Activated B cell treated with CpG ODN at 0.5 μM for 24 hours (primary cell): ENCODE data around the gene B4GALT4. TPM values are rescaled to one million over a fixed set of nuclear protein-coding genes. Genes with fewer than 3 reads are reported as not detected.
"Not testable (repeated sequence)": the region's sequence is repeated elsewhere in the genome, so short reads cannot be mapped to it uniquely, and the experiment has no call there.

Experiments
- ATAC-seq: fragments of 200-7000 bp; cut with Tn5 transposase; one replicate; pipeline ENCODE4 v1.10.0; 2021; ENCODE audit warnings: low read depth, mild to moderate bottlenecking, moderate library complexity
- CTCF ChIA-PET: fragments of 350-600 bp; sonication (Branson Sonifier 250); formaldehyde crosslinking; loops from one replicate; lab custom pipeline; 2021; ENCODE audit warnings: antibody characterized with exemption; lab: Charles Lee
- POLR2A ChIA-PET: fragments of 350-600 bp; sonication (Branson Sonifier 250); formaldehyde crosslinking; loops from one replicate; lab custom pipeline; 2021; ENCODE audit warnings: antibody characterized with exemption; lab: Charles Lee
- DNase-seq: peaks from one replicate; pipeline ENCODE4 v3.0.0; 2022
- H3K27ac Mint-ChIP-seq: one replicate; pipeline ENCODE4 v1.8.0; 2020; ENCODE audit warnings: mixed read lengths
- H3K27me3 Mint-ChIP-seq: one replicate; pipeline ENCODE4 v1.8.0; 2021; ENCODE audit warnings: mixed read lengths
- H3K36me3 Mint-ChIP-seq: one replicate; pipeline ENCODE4 v1.8.0; 2021; ENCODE audit warnings: low read depth, mixed read lengths
- H3K4me1 Mint-ChIP-seq: one replicate; pipeline ENCODE4 v1.8.0; 2021; ENCODE audit warnings: mixed read lengths
- H3K4me3 Mint-ChIP-seq: one replicate; pipeline ENCODE4 v1.8.0; 2020; ENCODE audit warnings: mild to moderate bottlenecking, mixed read lengths
- H3K9me3 Mint-ChIP-seq: one replicate; pipeline ENCODE4 v1.8.0; 2020; ENCODE audit warnings: mixed read lengths
- intact Hi-C: fragments of 100-400 bp; cut with micrococcal nuclease; formaldehyde crosslinking; loops from one replicate; pipeline ENCODE4 v1.15.1; 2024
- total RNA-seq: library from RNA; stranded (reverse); gene quantifications from 2 replicates; pipeline ENCODE4 v1.2.3, GENCODE V29; 2022
- TF ChIP-seq, protein P1 (sequence below): fragments of 200-600 bp; IDR thresholded peaks from one replicate; pipeline ENCODE4 v1.8.0; 2022; ENCODE audit warnings: antibody characterized with exemption, mild to moderate bottlenecking

B4GALT4 gene
- total RNA-seq, 1 donor from 2014 or later: 18.0 TPM

- peaks cover 17% of the 10 kb centered on the region for H3K9me3 Mint-ChIP-seq
- no peak overlapping the region for H3K4me3 Mint-ChIP-seq
- H3K27ac Mint-ChIP-seq: no peak overlapping the region
- peaks cover 4% of the 10 kb centered on the region for H3K36me3 Mint-ChIP-seq
- DNase-seq (no peak), ATAC-seq (no peak)
- intact Hi-C loops: no loop called here
- ChIA-PET POLR2A (no interaction called here), CTCF (no interaction called here)
- TF ChIP-seq, protein P1, sequence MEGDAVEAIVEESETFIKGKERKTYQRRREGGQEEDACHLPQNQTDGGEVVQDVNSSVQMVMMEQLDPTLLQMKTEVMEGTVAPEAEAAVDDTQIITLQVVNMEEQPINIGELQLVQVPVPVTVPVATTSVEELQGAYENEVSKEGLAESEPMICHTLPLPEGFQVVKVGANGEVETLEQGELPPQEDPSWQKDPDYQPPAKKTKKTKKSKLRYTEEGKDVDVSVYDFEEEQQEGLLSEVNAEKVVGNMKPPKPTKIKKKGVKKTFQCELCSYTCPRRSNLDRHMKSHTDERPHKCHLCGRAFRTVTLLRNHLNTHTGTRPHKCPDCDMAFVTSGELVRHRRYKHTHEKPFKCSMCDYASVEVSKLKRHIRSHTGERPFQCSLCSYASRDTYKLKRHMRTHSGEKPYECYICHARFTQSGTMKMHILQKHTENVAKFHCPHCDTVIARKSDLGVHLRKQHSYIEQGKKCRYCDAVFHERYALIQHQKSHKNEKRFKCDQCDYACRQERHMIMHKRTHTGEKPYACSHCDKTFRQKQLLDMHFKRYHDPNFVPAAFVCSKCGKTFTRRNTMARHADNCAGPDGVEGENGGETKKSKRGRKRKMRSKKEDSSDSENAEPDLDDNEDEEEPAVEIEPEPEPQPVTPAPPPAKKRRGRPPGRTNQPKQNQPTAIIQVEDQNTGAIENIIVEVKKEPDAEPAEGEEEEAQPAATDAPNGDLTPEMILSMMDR: no peak
- H3K27me3 Mint-ChIP-seq: no peaks in the 10 kb centered on the region
- peaks cover 7% of the 10 kb centered on the region for H3K4me1 Mint-ChIP-seq
Observed at GRCh38 chr3:119245778-119246177, 5.1 kb upstream of the B4GALT4 start.

GRCh38 chr3:119243712-119244111 is 3.0 kb upstream of the B4GALT4 start:
- intact Hi-C loops: loop anchor here (5.0 kb wide), 1 partner anchor 1354 kb away; the partner anchor contains the start of gene NDUFB4
- Mint-ChIP-seq H3K4me3 (no peak overlapping the region), H3K27me3 (no peaks in the 10 kb centered on the region), H3K27ac (no peak overlapping the region), H3K9me3 (peaks cover 11% of the 10 kb centered on the region), H3K4me1 (peaks cover 19% of the 10 kb centered on the region), H3K36me3 (peaks cover 4% of the 10 kb centered on the region)
- no peak for ATAC-seq
- ChIA-PET POLR2A (interaction anchor here (0.6 to 0.7 kb wide), 2 partner anchors 55 to 62 kb away, joined by 3 to 6 read pairs; no protein-coding TSS in a partner anchor), CTCF (no interaction called here)
- TF ChIP-seq, protein P1: no peak
- DNase-seq: no peak

DNA sequence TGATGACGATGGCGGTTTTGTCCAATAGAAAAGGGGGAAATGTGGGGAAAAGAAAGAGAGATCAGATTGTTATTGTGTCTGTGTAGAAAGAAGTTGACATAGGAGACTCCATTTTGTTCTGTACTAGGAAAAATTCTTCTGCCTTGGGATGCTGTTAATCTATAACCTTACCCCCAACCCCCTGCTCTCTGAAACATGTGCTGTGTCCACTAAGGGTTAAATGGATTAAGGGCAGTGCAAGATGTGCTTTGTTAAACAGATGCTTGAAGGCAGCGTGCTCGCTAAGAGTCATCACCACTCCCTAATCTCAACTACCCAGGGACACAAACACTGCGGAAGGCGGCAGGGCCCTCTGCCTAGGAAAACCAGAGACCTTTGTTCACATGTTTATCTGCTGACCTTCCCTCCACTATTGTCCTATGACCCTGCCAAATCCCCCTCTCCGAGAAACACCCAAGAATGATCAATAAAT is 2.4 kb upstream of the B4GALT4 start:
- ATAC-seq, H3K27me3 Mint-ChIP-seq, H3K9me3 Mint-ChIP-seq, H3K27ac Mint-ChIP-seq, DNase-seq, H3K36me3 Mint-ChIP-seq, POLR2A ChIA-PET, H3K4me3 Mint-ChIP-seq, CTCF ChIA-PET: not testable (repeated sequence)
- intact Hi-C loops: loop anchor here (5.0 kb wide), 1 partner anchor 1354 kb away; the partner anchor contains the start of gene NDUFB4
- peaks cover 24% of the 10 kb centered on the region for H3K4me1 Mint-ChIP-seq

- intact Hi-C loops: loop anchor here (5.0 kb wide), 1 partner anchor 1355 kb away; the partner anchor contains the start of gene NDUFB4
Observed at GRCh38 chr3:119242387-119243057, 1.8 kb upstream of the B4GALT4 start.

DNA sequence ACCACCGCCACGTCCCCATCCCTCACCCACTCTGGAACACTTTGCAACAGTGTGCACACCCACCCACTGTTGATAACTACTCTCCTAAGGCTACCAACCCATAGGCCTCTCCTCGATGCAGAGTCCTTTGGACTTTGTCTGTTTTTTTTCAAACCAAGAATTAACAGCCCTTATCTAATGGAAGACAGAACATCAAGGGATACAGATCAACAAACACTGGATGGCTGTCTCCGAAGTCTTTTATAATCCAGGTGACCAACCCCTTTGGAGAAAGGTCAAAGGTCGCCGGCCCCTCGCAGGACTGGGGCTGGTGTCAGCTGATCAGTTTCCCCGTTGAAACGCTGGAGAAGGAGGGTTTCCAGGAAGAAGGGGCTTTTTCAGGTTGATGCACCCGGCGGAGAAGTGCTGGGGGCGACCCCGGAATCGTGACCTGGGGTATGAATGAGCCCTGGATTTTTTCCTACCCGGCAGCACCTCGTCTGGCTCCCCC is 532 bp downstream of the B4GALT4 start:
- TF ChIP-seq, protein P1: no peak
- DNase-seq (no peak), ATAC-seq (peak; percentile 5)
- H3K4me3 Mint-ChIP-seq: peak overlapping the region; percentile 87
- H3K27me3 Mint-ChIP-seq: no peaks in the 10 kb centered on the region
- H3K36me3 Mint-ChIP-seq: peaks cover 18% of the 10 kb centered on the region
- no peaks in the 10 kb centered on the region for H3K9me3 Mint-ChIP-seq
- peak overlapping the region; percentile 80 for H3K27ac Mint-ChIP-seq
- intact Hi-C loops: loop anchor here (1.0 to 5.0 kb wide), 6 partner anchors 54 to 1357 kb away; partner anchors contain the start of genes ARHGAP31, GSK3B, IGSF11 and LRRC58
- ChIA-PET CTCF (interaction anchor here (0.9 to 2.1 kb wide), 12 partner anchors 14 to 450 kb away, joined by 3 to 49 read pairs (median 5); partner anchors contain the start of genes ARHGAP31, IGSF11 and TEX55), POLR2A (interaction anchor here (0.6 to 3.0 kb wide), 13 partner anchors 18 to 1502 kb away, joined by 3 to 23 read pairs (median 7); partner anchors contain the start of genes ARHGAP31, GTF2E1, RABL3 and TIMMDC1)
- H3K4me1 Mint-ChIP-seq: peaks cover 36% of the 10 kb centered on the region

More at GRCh38 chr3:119242387-119243057, 1.8 kb upstream of the B4GALT4 start:
- DNase-seq, H3K27ac Mint-ChIP-seq, H3K27me3 Mint-ChIP-seq, POLR2A ChIA-PET, H3K36me3 Mint-ChIP-seq, H3K4me3 Mint-ChIP-seq, ATAC-seq, H3K9me3 Mint-ChIP-seq: not testable (repeated sequence)
- CTCF ChIA-PET: interaction anchor here (1.9 to 2.1 kb wide), 4 partner anchors 16 to 438 kb away, joined by 12 to 49 read pairs (median 15); no protein-coding TSS in a partner anchor
- H3K4me1 Mint-ChIP-seq: peaks cover 25% of the 10 kb centered on the region
